ENCODE results near the gene ALDH3A1.
A peak's percentile ranks its signal among the peaks of the same experiment; 100 is the strongest.
"Not testable (repeated sequence)": the region's sequence is repeated elsewhere in the genome, so short reads cannot be mapped to it uniquely, and the experiment has no call there.

The ALDH3A1 gene

DNA sequence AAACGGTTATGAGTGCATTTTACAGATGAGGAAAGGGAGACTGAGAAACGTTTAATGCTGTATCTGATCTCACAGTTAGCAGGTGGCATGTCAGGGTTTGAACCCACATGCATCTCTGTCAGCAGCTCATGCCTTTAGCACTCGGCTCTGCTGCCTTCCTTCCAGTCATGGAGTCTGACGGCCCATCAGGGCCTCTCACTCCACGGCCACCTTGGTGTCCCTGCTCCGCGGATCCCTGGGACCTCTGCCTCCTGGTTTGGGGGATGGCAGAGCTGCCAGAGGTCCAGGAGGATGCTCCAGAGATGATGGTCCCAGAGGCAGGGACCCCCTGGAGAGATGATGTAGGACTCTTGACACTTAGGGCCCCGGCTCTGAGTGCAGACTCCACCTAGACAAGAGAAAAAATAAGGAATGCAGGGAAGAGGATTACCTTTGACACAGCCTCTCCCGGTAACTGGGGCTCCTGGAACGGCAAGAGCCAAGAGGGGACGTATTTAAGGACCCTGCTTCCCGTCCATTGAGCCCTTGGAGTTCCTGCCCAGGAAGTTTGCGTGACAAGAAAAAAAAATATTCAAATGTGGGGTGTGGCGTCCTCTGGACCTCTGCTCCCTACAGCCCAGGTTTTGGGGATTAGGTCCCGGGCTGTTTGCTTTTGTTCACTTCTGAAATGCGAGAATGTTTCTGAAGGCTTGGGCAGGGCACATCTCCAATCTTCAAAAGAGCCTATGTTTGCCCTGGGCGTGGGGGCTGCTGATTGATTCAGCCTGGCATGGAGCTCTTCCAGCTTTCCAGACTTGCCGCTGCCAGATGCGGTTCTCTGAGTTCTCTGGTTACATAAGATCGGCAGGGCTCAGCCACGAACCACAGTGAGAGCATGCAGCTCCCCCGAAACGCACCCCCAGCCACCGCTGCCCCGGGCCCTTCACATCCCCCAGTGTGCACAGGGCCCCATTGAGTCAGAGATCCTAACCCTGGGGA lies at the start of gene ALDH3A1:
TSS of gene ALDH3A1 (minus strand) at position 470 of the 978 bp plus-strand sequence. CDS start 3,169 bp downstream, outside the sequence.
- no peak for DNase-seq

GRCh38 chr17:19796457-19796856 lies 48.4 kb upstream of the ALDH3A1 start:
- no peak for DNase-seq

DNA sequence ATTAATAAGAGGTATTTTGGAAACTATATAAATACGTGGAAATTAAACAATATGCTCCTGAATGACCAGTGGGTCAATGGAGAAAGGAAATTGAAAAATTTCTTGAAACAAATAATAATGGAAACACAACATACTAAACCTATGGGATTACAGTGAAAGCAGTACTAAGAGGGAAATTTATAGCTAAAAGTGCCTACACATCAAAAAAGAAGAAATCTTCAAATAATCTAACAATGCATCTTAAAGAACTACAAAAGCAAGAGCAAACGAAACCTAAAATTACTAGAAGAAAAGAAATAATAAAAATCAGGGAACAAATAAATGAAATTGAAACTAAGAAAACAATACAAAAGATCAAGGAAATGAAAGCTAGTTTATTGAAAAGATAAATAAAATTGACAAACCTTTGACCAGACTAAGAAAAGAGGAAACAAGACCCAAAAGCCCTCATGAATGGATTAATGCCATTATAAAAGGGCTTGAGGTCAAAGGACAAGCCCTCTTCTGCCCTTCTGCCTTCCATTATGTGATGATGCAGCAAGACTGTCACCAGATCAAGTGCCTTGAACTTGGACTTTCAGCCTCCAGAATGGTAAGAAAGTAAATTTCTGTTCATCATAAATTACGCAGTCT lies 43.9 kb upstream of the ALDH3A1 start:
- DNase-seq = no peak

GRCh38 chr17:19787733-19788357 lies 39.7 kb upstream of the ALDH3A1 start:
- DNase-seq = no peak

DNA sequence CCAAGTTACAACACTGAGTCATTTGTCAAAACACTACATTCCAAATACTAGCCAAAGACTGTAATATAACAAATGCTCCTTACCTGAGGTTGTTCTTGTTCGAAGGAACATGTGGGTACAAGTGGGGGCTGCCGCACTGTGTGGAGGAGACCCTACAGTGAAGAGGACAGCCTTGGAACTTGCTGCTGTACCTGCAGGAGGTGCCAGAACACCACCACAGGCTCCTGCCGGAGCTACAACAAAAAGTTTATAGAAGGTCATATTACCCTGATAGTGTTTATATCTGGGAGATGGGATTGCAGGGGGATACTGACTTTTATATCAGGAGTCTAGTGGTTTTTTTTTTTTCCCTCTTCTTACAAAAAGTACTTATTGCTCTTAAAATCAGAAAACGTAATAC lies 37.8 kb upstream of the ALDH3A1 start:
- no peak for DNase-seq

DNA sequence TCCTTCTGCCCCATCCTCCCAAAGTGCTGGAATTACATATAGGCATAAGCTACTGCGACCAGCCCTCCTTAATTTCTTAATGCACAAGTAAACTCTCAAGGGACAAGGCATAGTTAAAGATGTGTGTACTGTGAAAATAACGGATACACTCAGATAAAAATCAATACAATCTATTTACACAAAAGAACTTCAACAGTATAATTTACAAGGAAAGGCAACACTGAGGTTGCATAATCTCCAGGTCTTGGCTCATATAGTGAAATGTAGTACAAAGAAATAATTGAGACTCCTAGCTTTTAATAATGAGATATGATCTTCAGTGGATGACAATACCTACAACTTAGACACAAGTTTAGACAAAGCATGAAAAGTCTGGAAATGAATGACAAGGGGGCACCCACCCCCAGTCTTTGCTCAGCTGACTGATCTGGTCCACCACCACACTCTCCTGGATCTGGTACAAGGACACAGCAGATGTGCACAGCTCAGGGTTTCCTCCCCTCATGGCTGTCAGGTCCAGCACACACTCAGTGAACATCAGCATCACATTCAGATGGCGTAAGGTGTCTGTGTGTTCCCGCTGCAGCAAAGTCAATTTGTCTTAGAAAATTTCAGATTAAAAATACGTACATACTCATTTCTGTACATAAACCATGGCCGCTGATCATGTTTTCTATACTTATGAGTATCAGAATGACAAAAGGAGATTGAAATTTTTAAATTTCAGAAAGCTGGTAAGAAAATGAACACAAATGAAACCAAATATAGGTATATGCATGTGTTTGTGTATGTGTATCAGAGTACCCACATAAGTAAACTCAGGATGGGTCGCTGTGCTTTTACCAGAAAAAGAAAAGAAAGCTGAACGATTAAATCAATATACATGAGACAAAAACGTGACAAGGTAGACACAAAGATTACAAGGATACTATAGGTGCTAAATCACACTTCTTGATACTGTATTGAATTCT lies 33.7 kb upstream of the ALDH3A1 start:
- DNase-seq = no peak

DNA sequence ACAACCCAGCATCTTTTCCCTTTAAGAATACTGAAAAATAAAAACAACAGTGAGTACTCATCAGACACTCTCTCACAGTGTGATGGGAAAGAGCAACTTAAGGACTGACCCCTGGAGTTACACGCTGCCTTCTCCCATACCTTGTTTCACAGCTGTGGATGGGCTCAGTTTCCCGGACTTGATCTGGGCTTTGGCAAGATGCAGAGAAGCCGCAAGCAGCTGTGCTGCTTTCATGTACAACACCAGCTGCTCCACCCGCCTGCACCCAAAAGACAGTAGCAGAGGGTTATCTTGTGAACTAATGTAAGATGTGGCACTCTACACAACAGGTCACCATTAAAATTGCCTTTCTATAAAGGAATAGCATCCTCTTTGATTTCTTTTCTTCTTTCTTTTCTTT lies 32.7 kb upstream of the ALDH3A1 start:
- DNase-seq = no peak

DNA sequence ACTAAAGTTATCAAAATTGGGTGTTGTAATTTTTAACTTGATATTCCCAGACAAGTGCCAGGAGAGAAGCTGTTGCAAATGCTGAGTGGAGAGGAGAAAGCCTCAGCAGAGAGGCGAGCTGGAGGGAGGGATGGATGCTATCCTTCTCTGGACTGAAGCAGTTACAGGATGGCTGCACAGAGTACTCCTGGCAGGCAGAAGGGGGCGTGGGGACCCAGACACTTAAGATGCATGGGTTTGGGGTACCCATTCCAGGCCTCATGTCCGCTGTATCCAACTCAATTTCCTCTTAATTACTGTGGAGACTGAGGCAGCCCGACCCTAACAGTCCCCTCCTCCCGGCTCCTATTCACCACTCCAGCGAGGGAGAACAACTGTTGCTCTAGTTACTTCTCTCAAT lies 25.4 kb upstream of the ALDH3A1 start:
- no peak for DNase-seq

DNA sequence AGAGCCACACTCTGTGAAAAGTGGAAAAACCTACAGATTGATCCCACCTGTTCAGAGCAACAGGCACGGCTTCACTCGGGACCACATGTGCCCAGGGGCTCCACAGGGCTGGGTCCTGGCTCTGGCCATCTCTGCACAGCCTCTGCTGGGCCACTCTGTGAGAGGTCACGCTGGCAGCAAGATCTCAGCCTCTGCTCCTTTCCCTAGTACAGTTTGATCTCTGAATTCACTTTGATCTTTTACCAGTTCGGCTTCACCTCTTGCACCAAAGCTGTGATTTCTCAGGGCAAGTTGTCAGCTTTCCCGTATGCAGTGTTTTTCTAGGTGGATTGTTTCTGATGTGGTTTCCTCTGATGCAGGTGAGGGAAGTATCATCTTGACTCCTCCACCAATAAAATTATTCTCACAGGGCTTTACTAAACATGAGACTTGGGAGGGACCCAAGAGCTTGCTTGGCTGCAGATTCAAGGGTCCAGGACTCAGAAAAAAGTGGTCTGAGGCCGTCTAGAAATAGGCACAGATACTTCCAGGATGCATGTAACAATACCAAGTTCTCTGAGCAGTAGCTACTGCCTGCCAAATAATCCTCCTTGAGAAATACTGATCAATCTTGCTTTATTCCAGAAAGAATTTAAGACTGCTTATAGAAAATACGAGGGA lies 24.0 kb upstream of the ALDH3A1 start:
- DNase-seq = peak in 1 of 4 experiments; percentile 25

- DNase-seq = no peak
Measured at GRCh38 chr17:19770985-19771735, 23.1 kb upstream of the ALDH3A1 start.

- no peak for DNase-seq
Measured at GRCh38 chr17:19769946-19770652, 22.0 kb upstream of the ALDH3A1 start.

DNA sequence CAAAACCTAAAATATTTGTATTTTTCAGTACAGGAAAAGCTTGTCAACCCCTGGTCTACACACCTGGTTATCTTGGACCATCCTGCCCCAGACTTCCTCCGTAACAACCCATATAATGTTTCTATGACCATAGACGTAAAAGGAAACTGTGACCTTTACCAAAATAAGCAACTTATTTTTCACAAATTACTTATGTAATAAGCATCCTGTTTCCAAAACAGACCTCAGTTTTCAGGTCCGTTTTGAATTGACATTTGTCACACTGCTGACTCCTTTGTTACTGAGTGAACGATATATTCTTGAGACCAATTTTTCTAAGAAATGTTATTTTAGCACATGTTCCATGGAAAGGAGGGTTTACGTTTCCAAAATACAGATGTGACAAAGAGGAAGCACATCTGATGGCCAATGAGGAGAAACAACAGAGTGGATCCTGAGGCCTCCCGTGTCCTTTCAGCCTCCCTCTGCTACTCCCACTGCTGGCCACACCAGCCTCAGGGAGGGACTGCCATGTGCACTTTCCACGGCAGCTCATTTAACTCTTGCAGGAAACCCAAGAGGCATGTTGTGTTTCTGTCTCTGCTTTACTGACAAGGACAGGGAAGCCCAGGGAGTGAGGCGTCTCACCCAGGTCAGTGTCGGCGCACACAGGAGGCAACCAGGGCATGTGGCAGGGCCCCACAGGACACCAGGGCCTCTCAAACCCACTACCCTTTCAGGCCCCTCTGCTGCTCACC lies 20.1 kb upstream of the ALDH3A1 start:
- no peak for DNase-seq

- peak; percentile 26 to 82 (median 70) for DNase-seq
Measured at GRCh38 chr17:19766421-19767270, 18.5 kb upstream of the ALDH3A1 start.

- no peak for DNase-seq
Measured at GRCh38 chr17:19766016-19766415, 17.9 kb upstream of the ALDH3A1 start.

DNA sequence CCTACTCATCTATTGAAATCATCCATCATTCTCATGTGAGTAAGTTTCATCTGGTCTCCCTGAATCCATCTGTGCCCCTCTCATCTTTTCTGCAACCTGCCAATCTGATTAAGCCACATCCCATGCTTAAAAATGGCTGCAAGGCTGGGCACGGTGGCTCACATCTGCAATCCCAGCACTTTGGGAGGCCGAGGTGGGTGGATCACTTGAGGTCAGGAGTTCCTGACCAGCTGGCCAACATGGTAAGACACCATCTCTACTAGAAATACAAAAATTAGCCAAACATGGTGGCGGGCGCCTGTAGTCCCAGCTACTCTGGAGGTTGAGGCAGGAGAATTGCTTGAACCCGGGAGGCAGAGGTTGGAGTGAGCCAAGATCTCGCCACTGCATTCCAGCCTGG lies 15.9 kb upstream of the ALDH3A1 start:
- DNase-seq = not testable (repeated sequence)

DNA sequence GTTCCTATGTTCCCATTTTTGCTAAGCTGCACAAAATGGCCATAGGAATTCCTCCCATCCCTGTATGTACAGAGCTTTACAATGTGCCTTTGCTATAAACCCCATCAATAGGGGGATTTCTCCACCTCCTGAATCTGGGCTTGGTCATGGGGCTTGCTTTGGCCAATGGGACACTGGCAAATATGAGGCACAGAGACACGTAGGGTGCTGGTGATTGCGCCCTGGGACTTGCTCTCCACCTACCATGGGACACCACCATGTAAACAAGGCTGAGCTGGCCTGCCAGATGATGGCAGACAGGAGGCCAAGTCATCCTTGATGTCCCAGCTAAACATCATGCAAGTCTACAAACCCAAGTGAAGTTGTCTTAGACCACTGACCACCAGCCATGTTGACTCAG lies 15.3 kb upstream of the ALDH3A1 start:
- no peak for DNase-seq

GRCh38 chr17:19762515-19762961 lies 14.4 kb upstream of the ALDH3A1 start:
- DNase-seq = peak in 3 of 4 experiments; percentile 37 to 74 (median 48)

GRCh38 chr17:19760746-19761145 lies 12.6 kb upstream of the ALDH3A1 start:
- DNase-seq = no peak
